Activated CD8-positive, alpha-beta memory T cell treated with anti-CD3 and anti-CD28 coated beads, Interleukin-2, amount 10 ng/mL, durations not matched to agents 7 days and 5 days (primary cell): ENCODE results near the gene NPY5R. TPM values are rescaled to one million over a fixed set of nuclear protein-coding genes. Genes with fewer than 3 reads are reported as not detected.

Experiments used
- ATAC-seq: fragments of 150-1000 bp; cut with Tn5 transposase; one replicate; pipeline ENCODE4 v1.10.0; 2021; ENCODE audit warnings: moderate library complexity
- CTCF ChIA-PET: fragments of 350-600 bp; sonication (Branson Sonifier 250); formaldehyde crosslinking; loops from one replicate; lab custom pipeline; 2021; ENCODE audit warnings: antibody characterized with exemption; lab: Charles Lee
- DNase-seq: peaks from one replicate; pipeline ENCODE4 v3.0.0-alpha.2; 2020
- H3K27ac Mint-ChIP-seq: one replicate; pipeline ENCODE4 v1.8.0; 2021; ENCODE audit warnings: mild to moderate bottlenecking, mixed read lengths
- H3K27me3 Mint-ChIP-seq: one replicate; pipeline ENCODE4 v1.8.0; 2021; ENCODE audit warnings: mixed read lengths
- H3K36me3 Mint-ChIP-seq: one replicate; pipeline ENCODE4 v1.8.0; 2021; ENCODE audit warnings: mild to moderate bottlenecking, mixed read lengths
- H3K4me1 Mint-ChIP-seq: one replicate; pipeline ENCODE4 v1.8.0; 2021; ENCODE audit warnings: mixed read lengths
- H3K4me3 Mint-ChIP-seq: one replicate; pipeline ENCODE4 v1.8.0; 2021; ENCODE audit warnings: mild to moderate bottlenecking, moderate library complexity, mixed read lengths
- H3K9me3 Mint-ChIP-seq: one replicate; pipeline ENCODE4 v1.8.0; 2022; ENCODE audit warnings: low read depth, mixed read lengths
- total RNA-seq, 2 experiments: library from RNA; stranded (reverse); gene quantifications; one replicate each; pipeline ENCODE4 v1.2.3, GENCODE V29; 2021

Gene NPY5R
- total RNA-seq, 2 experiments from 2014 or later: not detected

- no peaks in the 10 kb centered on the region for H3K9me3 Mint-ChIP-seq
Observed at GRCh38 chr4:163353054-163353453, 9.4 kb downstream of the NPY5R start.

GRCh38 chr4:163356104-163356503 lies 12.4 kb downstream of the NPY5R start:
- H3K4me1 Mint-ChIP-seq: no peaks in the 10 kb centered on the region
- no peaks in the 10 kb centered on the region for H3K9me3 Mint-ChIP-seq
- ATAC-seq: no peak
- no peak overlapping the region for H3K27ac Mint-ChIP-seq
- H3K4me3 Mint-ChIP-seq: no peak overlapping the region
- CTCF ChIA-PET: no interaction called here
- no peaks in the 10 kb centered on the region for H3K36me3 Mint-ChIP-seq
- H3K27me3 Mint-ChIP-seq: no peaks in the 10 kb centered on the region
- no peak for DNase-seq

More at GRCh38 chr4:163353054-163353453, 9.4 kb downstream of the NPY5R start:
- H3K4me1 Mint-ChIP-seq: no peaks in the 10 kb centered on the region
- CTCF ChIA-PET: no interaction called here
- DNase-seq: no peak
- no peak overlapping the region for H3K27ac Mint-ChIP-seq
- H3K27me3 Mint-ChIP-seq: no peaks in the 10 kb centered on the region
- H3K36me3 Mint-ChIP-seq: no peaks in the 10 kb centered on the region
- ATAC-seq: no peak
- H3K4me3 Mint-ChIP-seq: no peak overlapping the region

- H3K4me1 Mint-ChIP-seq: no peaks in the 10 kb centered on the region
- H3K27me3 Mint-ChIP-seq: no peaks in the 10 kb centered on the region
- H3K9me3 Mint-ChIP-seq: no peaks in the 10 kb centered on the region
- ATAC-seq: no peak
- H3K36me3 Mint-ChIP-seq: no peaks in the 10 kb centered on the region
- DNase-seq: no peak
- CTCF ChIA-PET: no interaction called here
- no peak overlapping the region for H3K27ac Mint-ChIP-seq
- no peak overlapping the region for H3K4me3 Mint-ChIP-seq
Observed at GRCh38 chr4:163367651-163368050, 24.0 kb downstream of the NPY5R start.

GRCh38 chr4:163372029-163372428 lies 28.3 kb downstream of the NPY5R start:
- Mint-ChIP-seq H3K36me3 (no peaks in the 10 kb centered on the region), H3K27ac (no peak overlapping the region), H3K4me3 (no peak overlapping the region), H3K4me1 (no peaks in the 10 kb centered on the region), H3K27me3 (no peaks in the 10 kb centered on the region), H3K9me3 (no peaks in the 10 kb centered on the region)
- CTCF ChIA-PET: no interaction called here
- DNase-seq (no peak), ATAC-seq (no peak)

GRCh38 chr4:163378661-163379060 lies 35.0 kb downstream of the NPY5R start:
- no peaks in the 10 kb centered on the region for H3K9me3 Mint-ChIP-seq
- no peak overlapping the region for H3K4me3 Mint-ChIP-seq
- no peaks in the 10 kb centered on the region for H3K36me3 Mint-ChIP-seq
- no peaks in the 10 kb centered on the region for H3K4me1 Mint-ChIP-seq
- no peaks in the 10 kb centered on the region for H3K27me3 Mint-ChIP-seq
- CTCF ChIA-PET: no interaction called here
- no peak overlapping the region for H3K27ac Mint-ChIP-seq
- ATAC-seq (no peak), DNase-seq (no peak)

GRCh38 chr4:163380703-163381102 lies 37.0 kb downstream of the NPY5R start:
- Mint-ChIP-seq H3K36me3 (no peaks in the 10 kb centered on the region), H3K27ac (no peak overlapping the region), H3K27me3 (no peaks in the 10 kb centered on the region), H3K9me3 (no peaks in the 10 kb centered on the region), H3K4me1 (no peaks in the 10 kb centered on the region), H3K4me3 (no peak overlapping the region)
- ATAC-seq (no peak), DNase-seq (no peak)
- CTCF ChIA-PET: no interaction called here

- H3K27me3 Mint-ChIP-seq: no peaks in the 10 kb centered on the region
- ATAC-seq: no peak
- CTCF ChIA-PET: no interaction called here
Observed at GRCh38 chr4:163382178-163382869, 38.6 kb downstream of the NPY5R start.

DNA sequence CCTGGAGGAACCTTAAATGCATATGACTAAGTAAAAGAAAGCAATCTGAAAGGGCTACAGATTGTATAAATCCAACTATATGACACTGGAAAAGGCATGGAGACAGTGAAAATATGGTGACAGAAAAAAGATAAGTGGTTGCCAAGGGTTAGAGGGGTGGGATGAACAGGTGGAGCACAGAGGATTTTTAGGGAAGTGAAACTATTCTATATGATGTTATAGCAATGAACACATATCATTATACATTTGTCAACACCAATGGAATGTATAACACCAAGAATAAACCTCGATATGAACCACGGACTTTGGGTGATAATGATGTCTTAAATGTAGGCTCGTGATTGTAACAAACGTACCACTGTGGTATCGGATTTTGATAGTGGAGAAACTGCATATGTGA lies 40.7 kb downstream of the NPY5R start:
- Mint-ChIP-seq H3K9me3 (no peaks in the 10 kb centered on the region), H3K36me3 (no peaks in the 10 kb centered on the region), H3K27me3 (no peaks in the 10 kb centered on the region), H3K27ac (no peak overlapping the region), H3K4me1 (no peaks in the 10 kb centered on the region), H3K4me3 (no peak overlapping the region)
- CTCF ChIA-PET: no interaction called here
- DNase-seq (no peak), ATAC-seq (no peak)

More at GRCh38 chr4:163382178-163382869, 38.6 kb downstream of the NPY5R start:
- Mint-ChIP-seq H3K27ac (no peak overlapping the region), H3K36me3 (no peaks in the 10 kb centered on the region), H3K4me1 (no peaks in the 10 kb centered on the region), H3K4me3 (no peak overlapping the region), H3K9me3 (no peaks in the 10 kb centered on the region)
- DNase-seq: no peak

- Mint-ChIP-seq H3K4me3 (no peak overlapping the region), H3K4me1 (no peaks in the 10 kb centered on the region), H3K36me3 (no peaks in the 10 kb centered on the region), H3K27ac (no peak overlapping the region), H3K27me3 (no peaks in the 10 kb centered on the region), H3K9me3 (no peaks in the 10 kb centered on the region)
- CTCF ChIA-PET: no interaction called here
- ATAC-seq: no peak
- DNase-seq: no peak
Observed at GRCh38 chr4:163384926-163385325, 41.2 kb downstream of the NPY5R start.

- Mint-ChIP-seq H3K36me3 (no peaks in the 10 kb centered on the region), H3K9me3 (no peaks in the 10 kb centered on the region), H3K4me3 (no peak overlapping the region), H3K27me3 (no peaks in the 10 kb centered on the region), H3K27ac (no peak overlapping the region), H3K4me1 (no peaks in the 10 kb centered on the region)
- DNase-seq: no peak
- ATAC-seq: no peak
- CTCF ChIA-PET: no interaction called here
Observed at GRCh38 chr4:163385466-163385865, 41.8 kb downstream of the NPY5R start.

DNA sequence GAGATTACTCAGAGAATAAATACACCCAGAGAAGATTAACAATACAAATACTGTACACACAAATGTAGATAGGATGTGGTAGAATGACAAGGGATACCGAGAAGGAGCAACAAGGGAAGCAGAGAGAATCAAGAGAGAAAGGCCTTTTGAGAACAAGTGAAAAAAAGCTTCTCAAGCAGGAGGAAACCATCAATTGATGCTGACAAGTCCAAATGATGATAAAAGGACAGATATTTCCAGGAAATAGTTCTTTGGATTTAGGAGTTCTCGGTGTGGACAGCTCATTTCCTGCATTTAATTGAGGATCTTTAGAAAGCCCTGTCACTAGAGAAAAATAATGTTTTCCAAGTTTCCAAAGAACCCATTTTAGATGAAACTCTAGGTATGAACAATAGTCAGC lies 48.1 kb downstream of the NPY5R start:
- H3K4me3 Mint-ChIP-seq: no peak overlapping the region
- H3K36me3 Mint-ChIP-seq: no peaks in the 10 kb centered on the region
- no peak overlapping the region for H3K27ac Mint-ChIP-seq
- no peaks in the 10 kb centered on the region for H3K27me3 Mint-ChIP-seq
- ATAC-seq (no peak), DNase-seq (no peak)
- H3K4me1 Mint-ChIP-seq: no peaks in the 10 kb centered on the region
- CTCF ChIA-PET: no interaction called here
- no peaks in the 10 kb centered on the region for H3K9me3 Mint-ChIP-seq

GRCh38 chr4:163392328-163392727 lies 48.6 kb downstream of the NPY5R start:
- no peaks in the 10 kb centered on the region for H3K27me3 Mint-ChIP-seq
- no peak overlapping the region for H3K4me3 Mint-ChIP-seq
- no peaks in the 10 kb centered on the region for H3K4me1 Mint-ChIP-seq
- CTCF ChIA-PET: no interaction called here
- H3K27ac Mint-ChIP-seq: no peak overlapping the region
- no peaks in the 10 kb centered on the region for H3K9me3 Mint-ChIP-seq
- no peaks in the 10 kb centered on the region for H3K36me3 Mint-ChIP-seq
- no peak for ATAC-seq
- DNase-seq: no peak

- no peaks in the 10 kb centered on the region for H3K4me1 Mint-ChIP-seq
- CTCF ChIA-PET: no interaction called here
- H3K27me3 Mint-ChIP-seq: no peaks in the 10 kb centered on the region
- no peaks in the 10 kb centered on the region for H3K9me3 Mint-ChIP-seq
- no peak for DNase-seq
- H3K4me3 Mint-ChIP-seq: no peak overlapping the region
- H3K36me3 Mint-ChIP-seq: no peaks in the 10 kb centered on the region
- no peak overlapping the region for H3K27ac Mint-ChIP-seq
- no peak for ATAC-seq
Observed at GRCh38 chr4:163393471-163393870, 49.8 kb downstream of the NPY5R start.

GRCh38 chr4:163395055-163395454 lies 51.4 kb downstream of the NPY5R start:
- Mint-ChIP-seq H3K4me1 (no peaks in the 10 kb centered on the region), H3K27me3 (no peaks in the 10 kb centered on the region), H3K27ac (no peak overlapping the region), H3K4me3 (no peak overlapping the region), H3K36me3 (no peaks in the 10 kb centered on the region), H3K9me3 (no peaks in the 10 kb centered on the region)
- DNase-seq (no peak), ATAC-seq (no peak)
- CTCF ChIA-PET: no interaction called here

GRCh38 chr4:163395758-163396157 lies 52.1 kb downstream of the NPY5R start:
- no peak for ATAC-seq
- Mint-ChIP-seq H3K9me3 (no peaks in the 10 kb centered on the region), H3K27ac (no peak overlapping the region), H3K36me3 (no peaks in the 10 kb centered on the region), H3K27me3 (no peaks in the 10 kb centered on the region), H3K4me1 (no peaks in the 10 kb centered on the region), H3K4me3 (no peak overlapping the region)
- CTCF ChIA-PET: no interaction called here
- no peak for DNase-seq
